ENCODE data around the gene REPS1. TPM values are rescaled to one million over a fixed set of nuclear protein-coding genes. Genes with fewer than 3 reads are reported as not detected.
A peak's percentile ranks its signal among the peaks of the same experiment; 100 is the strongest.

The REPS1 gene
- total and polyA plus RNA-seq, 2 of the 13 experiments (the other 11 are each of a cell fraction or from before 2014, with no cell fraction given), result 36.4 to 38.3 TPM

DNA sequence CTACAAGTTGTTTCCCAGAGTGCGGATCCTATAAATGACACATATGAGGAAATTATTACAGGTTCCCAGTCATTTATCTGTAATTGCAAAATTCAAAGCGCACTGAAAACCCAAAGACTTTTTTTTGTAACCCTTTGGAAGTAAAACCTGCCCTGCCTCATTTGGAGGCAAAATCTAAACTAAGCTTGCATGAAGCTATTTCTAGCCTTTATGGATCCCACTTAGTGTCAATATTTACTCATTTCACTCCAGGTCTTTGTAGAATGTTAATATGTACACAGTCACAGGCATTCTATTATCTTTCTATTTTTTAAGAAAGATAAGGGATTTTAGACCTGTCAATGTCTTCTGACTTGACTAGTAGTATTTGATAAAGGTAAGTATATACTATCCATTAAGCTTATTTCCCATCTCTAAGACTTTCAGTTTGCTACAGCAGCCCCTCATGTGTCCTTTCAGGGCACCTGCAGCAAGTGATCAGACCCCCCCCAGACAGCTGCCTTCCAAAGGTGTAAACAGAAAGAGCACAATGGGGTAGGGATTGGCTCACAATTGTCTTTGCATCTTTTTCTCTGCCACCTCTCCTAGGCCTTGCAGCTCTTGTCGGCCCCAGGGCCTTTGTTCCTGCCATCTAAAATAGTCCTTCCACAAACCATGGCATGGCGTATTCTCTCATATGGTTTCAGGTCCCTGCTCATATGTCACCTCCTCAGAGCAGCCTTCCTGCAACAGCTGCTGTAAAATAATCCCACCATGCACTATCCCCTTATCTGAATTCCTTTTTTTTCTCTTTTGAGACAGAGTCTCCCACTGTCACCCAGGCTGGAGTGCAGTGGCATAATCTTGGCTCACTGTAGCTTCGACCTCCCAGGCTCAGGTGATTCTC lies 1.3 kb upstream of the REPS1 start (continued):
- TF ChIP-seq, protein P1, sequence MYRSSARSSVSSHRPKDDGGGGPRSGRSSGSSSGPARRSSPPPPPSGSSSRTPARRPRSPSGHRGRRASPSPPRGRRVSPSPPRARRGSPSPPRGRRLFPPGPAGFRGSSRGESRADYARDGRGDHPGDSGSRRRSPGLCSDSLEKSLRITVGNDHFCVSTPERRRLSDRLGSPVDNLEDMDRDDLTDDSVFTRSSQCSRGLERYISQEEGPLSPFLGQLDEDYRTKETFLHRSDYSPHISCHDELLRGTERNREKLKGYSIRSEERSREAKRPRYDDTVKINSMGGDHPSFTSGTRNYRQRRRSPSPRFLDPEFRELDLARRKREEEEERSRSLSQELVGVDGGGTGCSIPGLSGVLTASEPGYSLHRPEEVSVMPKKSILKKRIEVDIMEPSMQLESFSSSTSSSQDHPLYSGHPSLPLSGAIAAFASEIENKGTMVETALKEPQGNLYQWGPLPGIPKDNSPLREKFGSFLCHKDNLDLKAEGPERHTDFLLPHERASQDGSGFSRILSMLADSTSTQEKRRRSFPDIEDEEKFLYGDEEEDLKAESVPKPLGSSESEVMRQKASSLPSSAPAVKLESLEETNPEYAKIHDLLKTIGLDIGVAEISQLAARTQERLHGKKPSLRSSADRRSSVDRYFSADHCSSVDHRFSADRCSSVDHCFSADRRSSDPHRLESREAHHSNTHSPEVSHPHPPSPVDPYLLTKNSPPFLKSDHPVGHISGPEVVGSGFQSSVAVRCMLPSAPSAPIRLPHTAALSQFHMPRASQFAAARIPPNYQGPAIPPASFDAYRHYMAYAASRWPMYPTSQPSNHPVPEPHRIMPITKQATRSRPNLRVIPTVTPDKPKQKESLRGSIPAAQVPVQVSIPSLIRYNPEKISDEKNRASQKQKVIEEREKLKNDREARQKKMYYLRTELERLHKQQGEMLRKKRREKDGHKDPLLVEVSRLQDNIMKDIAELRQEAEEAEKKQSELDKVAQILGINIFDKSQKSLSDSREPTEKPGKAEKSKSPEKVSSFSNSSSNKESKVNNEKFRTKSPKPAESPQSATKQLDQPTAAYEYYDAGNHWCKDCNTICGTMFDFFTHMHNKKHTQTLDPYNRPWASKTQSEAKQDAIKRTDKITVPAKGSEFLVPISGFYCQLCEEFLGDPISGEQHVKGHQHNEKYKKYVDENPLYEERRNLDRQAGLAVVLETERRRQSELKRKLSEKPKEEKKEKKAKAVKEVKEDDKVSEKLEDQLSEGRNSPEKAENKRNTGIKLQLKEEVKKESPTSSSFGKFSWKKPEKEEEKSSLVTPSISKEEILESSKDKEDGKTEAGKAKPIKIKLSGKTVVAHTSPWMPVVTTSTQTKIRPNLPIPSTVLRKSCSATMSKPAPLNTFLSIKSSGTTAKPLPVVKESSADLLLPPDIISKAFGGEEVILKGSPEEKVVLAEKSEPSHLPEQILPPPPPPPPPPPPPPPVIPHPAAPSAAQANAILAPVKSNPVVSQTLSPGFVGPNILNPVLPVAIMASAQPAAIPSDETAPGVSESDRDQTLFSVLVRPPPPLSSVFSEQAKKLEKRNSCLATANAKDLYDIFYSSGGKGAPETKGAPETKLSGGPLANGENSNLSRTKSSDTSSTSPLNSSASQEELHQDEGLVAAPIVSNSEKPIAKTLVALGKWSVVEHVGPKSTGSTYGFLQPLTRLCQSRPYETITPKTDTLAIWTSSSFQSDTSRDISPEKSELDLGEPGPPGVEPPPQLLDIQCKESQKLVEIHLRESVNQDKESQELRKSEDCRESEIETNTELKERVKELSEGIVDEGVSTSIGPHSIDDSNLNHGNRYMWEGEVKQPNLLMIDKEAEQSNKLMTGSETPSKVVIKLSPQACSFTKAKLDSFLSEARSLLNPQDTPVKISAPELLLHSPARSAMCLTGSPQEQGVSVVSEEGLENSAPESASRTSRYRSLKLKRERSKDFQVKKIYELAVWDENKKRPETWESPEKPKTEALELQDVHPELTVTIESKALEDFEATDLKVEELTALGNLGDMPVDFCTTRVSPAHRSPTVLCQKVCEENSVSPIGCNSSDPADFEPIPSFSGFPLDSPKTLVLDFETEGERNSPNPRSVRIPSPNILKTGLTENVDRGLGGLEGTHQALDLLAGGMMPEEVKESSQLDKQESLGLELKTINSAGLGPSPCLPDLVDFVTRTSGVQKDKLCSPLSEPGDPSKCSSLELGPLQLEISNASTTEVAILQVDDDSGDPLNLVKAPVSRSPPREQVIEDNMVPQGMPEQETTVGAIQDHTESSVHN (CRISPR knock-in tag; IDR thresholded peaks at IDR 0.05), result 0 out of 2 replicates have a peak, but pooled peaks have one; percentile 61
- TF ChIP-seq THAP11 (CRISPR knock-in tag; IDR thresholded peaks at IDR 0.05), result 0 out of 2 replicates have a peak, but pooled peaks have one; percentile 24
- TF ChIP-seq RBAK (CRISPR knock-in tag; IDR thresholded peaks at IDR 0.05), result no peak
- TF ChIP-seq GZF1 (CRISPR knock-in tag; IDR thresholded peaks at IDR 0.05), result no peak
- TF ChIP-seq ZNF264 (CRISPR knock-in tag; IDR thresholded peaks at IDR 0.05), result 0 out of 2 replicates have a peak, but pooled peaks have one; percentile 27
- TF ChIP-seq MLLT10 (CRISPR knock-in tag; IDR thresholded peaks at IDR 0.05), result no peak
- TF ChIP-seq, protein P2, sequence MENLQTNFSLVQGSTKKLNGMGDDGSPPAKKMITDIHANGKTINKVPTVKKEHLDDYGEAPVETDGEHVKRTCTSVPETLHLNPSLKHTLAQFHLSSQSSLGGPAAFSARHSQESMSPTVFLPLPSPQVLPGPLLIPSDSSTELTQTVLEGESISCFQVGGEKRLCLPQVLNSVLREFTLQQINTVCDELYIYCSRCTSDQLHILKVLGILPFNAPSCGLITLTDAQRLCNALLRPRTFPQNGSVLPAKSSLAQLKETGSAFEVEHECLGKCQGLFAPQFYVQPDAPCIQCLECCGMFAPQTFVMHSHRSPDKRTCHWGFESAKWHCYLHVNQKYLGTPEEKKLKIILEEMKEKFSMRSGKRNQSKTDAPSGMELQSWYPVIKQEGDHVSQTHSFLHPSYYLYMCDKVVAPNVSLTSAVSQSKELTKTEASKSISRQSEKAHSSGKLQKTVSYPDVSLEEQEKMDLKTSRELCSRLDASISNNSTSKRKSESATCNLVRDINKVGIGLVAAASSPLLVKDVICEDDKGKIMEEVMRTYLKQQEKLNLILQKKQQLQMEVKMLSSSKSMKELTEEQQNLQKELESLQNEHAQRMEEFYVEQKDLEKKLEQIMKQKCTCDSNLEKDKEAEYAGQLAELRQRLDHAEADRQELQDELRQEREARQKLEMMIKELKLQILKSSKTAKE (CRISPR knock-in tag; IDR thresholded peaks at IDR 0.05; ENCODE audit: borderline replicate concordance), result no peak
- no peak for TF ChIP-seq ZBTB42 (CRISPR knock-in tag; IDR thresholded peaks at IDR 0.05)
- TF ChIP-seq ZNF678 (CRISPR knock-in tag; IDR thresholded peaks at IDR 0.05), result no peak
- TF ChIP-seq FOXA3 (CRISPR knock-in tag; IDR thresholded peaks at IDR 0.05), result peak; percentile 98
- no peak for TF ChIP-seq ELF3 (CRISPR knock-in tag; IDR thresholded peaks at IDR 0.05)
- TF ChIP-seq, protein P3, sequence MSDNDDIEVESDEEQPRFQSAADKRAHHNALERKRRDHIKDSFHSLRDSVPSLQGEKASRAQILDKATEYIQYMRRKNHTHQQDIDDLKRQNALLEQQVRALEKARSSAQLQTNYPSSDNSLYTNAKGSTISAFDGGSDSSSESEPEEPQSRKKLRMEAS (IDR thresholded peaks at IDR 0.05), result peak; percentile 23; the same call in 1 of the 2 replicates
- TF ChIP-seq ZNF121 (CRISPR knock-in tag; IDR thresholded peaks at IDR 0.05), result no peak
- TF ChIP-seq ZNF644 (CRISPR knock-in tag; IDR thresholded peaks at IDR 0.05; ENCODE audit: low read depth), result no peak
- TF ChIP-seq, protein P4, sequence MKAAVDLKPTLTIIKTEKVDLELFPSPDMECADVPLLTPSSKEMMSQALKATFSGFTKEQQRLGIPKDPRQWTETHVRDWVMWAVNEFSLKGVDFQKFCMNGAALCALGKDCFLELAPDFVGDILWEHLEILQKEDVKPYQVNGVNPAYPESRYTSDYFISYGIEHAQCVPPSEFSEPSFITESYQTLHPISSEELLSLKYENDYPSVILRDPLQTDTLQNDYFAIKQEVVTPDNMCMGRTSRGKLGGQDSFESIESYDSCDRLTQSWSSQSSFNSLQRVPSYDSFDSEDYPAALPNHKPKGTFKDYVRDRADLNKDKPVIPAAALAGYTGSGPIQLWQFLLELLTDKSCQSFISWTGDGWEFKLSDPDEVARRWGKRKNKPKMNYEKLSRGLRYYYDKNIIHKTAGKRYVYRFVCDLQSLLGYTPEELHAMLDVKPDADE (CRISPR knock-in tag; IDR thresholded peaks at IDR 0.05), result no peak
- TF ChIP-seq ARID2 (CRISPR knock-in tag; IDR thresholded peaks at IDR 0.05; ENCODE audit: borderline replicate concordance), result no peak
- TF ChIP-seq FOXA1 (IDR thresholded peaks at IDR 0.05), result peak; percentile 90
- peak; percentile 89 for TF ChIP-seq FOXA1 (CRISPR knock-in tag; IDR thresholded peaks at IDR 0.05)
